Measurements from ENCODE around the gene RPS19.

RPS19 gene

DNA sequence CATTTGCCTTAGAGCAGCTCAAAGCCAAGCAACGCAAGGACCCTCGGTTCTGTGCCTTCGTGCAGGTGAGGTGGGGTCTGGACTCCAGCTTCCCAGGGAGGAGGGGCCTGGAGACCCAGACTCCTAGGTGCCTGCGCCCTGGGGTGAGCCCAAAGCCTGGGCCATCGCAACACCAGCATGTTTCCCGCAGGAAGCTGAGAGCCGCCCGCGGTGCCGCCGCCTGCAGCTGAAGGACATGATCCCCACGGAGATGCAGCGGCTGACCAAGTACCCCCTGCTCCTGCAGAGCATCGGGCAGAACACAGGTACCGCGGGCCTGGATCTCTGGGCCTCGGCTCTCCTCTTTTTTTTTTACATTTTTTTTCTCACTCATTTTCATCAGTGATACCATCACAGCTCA is 42.5 kb downstream of the RPS19 start:
- TF ChIP-seq, protein P1, sequence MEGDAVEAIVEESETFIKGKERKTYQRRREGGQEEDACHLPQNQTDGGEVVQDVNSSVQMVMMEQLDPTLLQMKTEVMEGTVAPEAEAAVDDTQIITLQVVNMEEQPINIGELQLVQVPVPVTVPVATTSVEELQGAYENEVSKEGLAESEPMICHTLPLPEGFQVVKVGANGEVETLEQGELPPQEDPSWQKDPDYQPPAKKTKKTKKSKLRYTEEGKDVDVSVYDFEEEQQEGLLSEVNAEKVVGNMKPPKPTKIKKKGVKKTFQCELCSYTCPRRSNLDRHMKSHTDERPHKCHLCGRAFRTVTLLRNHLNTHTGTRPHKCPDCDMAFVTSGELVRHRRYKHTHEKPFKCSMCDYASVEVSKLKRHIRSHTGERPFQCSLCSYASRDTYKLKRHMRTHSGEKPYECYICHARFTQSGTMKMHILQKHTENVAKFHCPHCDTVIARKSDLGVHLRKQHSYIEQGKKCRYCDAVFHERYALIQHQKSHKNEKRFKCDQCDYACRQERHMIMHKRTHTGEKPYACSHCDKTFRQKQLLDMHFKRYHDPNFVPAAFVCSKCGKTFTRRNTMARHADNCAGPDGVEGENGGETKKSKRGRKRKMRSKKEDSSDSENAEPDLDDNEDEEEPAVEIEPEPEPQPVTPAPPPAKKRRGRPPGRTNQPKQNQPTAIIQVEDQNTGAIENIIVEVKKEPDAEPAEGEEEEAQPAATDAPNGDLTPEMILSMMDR (IDR thresholded peaks at IDR 0.05; ENCODE audit: borderline replicate concordance, control extremely low read depth, extremely low read depth, insufficient read depth, missing control alignments), result no peak

GRCh38 chr19:41903193-41903953 is 43.3 kb downstream of the RPS19 start:
- in situ Hi-C loops (cut with MboI; ENCODE audit: low sequenced_read_pairs, unreplicated experiment), result no loop called here
- TF ChIP-seq, protein P1 (IDR thresholded peaks at IDR 0.05; ENCODE audit: borderline replicate concordance, control extremely low read depth, extremely low read depth, insufficient read depth, missing control alignments), result no peak
- DNase-seq (ENCODE audit: low spot score), result no peak

More for the DNA sequence above, 42.5 kb downstream of the RPS19 start:
- in situ Hi-C loops (cut with MboI; ENCODE audit: low sequenced_read_pairs, unreplicated experiment), result no loop called here
- DNase-seq (ENCODE audit: low spot score), result no peak

GRCh38 chr19:41904118-41904870 is 44.2 kb downstream of the RPS19 start:
- in situ Hi-C loops (cut with MboI; ENCODE audit: low sequenced_read_pairs, unreplicated experiment), result no loop called here
- DNase-seq (ENCODE audit: low spot score), result no peak
- TF ChIP-seq, protein P1 (IDR thresholded peaks at IDR 0.05; ENCODE audit: borderline replicate concordance, control extremely low read depth, extremely low read depth, insufficient read depth, missing control alignments), result no peak

GRCh38 chr19:41905273-41906002 is 45.4 kb downstream of the RPS19 start:
- DNase-seq (ENCODE audit: low spot score), result no peak
- in situ Hi-C loops (cut with MboI; ENCODE audit: low sequenced_read_pairs, unreplicated experiment), result no loop called here
- TF ChIP-seq, protein P1 (IDR thresholded peaks at IDR 0.05; ENCODE audit: borderline replicate concordance, control extremely low read depth, extremely low read depth, insufficient read depth, missing control alignments), result no peak

- TF ChIP-seq, protein P1 (IDR thresholded peaks at IDR 0.05; ENCODE audit: borderline replicate concordance, control extremely low read depth, extremely low read depth, insufficient read depth, missing control alignments), result no peak
- in situ Hi-C loops (cut with MboI; ENCODE audit: low sequenced_read_pairs, unreplicated experiment), result no loop called here
- DNase-seq (ENCODE audit: low spot score), result no peak
Observed at GRCh38 chr19:41906271-41906670, 46.2 kb downstream of the RPS19 start.

DNA sequence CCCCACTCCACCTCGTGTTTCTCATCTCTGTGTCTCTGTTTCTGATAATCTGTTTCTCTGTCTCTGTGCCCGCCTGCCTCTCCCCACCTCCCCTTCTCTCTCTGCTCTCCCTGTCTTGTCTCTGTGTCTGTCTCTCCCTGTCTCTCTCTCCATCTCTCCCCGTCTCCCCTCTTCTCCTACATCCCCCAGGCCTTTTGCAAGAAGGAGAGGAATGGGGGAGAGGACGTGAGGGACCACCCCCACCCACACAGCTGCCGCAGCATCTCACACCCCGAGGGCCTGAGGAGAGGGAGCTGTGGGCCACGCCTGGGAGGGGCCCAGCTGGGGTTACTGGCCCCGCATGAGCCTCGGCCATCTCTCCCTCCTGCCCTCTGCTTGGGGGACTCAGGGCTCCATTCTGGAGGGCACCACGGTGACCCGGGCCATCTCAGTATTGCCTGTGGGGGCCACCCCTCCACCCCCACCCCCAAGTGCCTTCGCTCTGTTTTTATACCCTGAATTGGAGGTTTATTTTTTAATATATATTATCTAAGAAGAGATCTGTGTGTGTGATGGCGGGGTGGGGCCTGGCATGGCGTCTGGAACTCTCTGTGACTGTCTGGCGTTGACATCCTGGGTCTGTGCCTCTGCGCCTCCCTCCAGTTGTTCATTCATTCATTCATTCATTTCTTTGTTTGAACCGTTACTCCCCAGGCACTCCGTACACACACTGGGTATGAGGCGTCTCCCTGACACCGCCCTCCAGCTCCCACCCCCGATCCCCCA is 47.0 kb downstream of the RPS19 start:
- TF ChIP-seq, protein P1 (IDR thresholded peaks at IDR 0.05; ENCODE audit: borderline replicate concordance, control extremely low read depth, extremely low read depth, insufficient read depth, missing control alignments), result no peak
- in situ Hi-C loops (cut with MboI; ENCODE audit: low sequenced_read_pairs, unreplicated experiment), result no loop called here
- no peak for DNase-seq (ENCODE audit: low spot score)
